GM19468 (cell line): ENCODE measurements around the gene SLC4A3.
"Not testable (repeated sequence)": the region's sequence is repeated elsewhere in the genome, so short reads cannot be mapped to it uniquely, and the experiment has no call there.

ENCODE experiments used
- ATAC-seq: cut with Tn5 transposase; IDR thresholded peaks from one replicate; pipeline ENCODE4 v1.9.1; 2021; ENCODE audit warnings: mild to moderate bottlenecking, moderate library complexity, moderate number of reproducible peaks; ENCODE audit not compliant: unreplicated experiment; ENCODE audit errors: extremely low read depth

The SLC4A3 gene

GRCh38 chr2:219644801-219645480 is 17.5 kb downstream of the SLC4A3 start:
- ATAC-seq: no peak

GRCh38 chr2:219645631-219646527 is 18.4 kb downstream of the SLC4A3 start:
- no peak for ATAC-seq

- no peak for ATAC-seq
These were observed 20.7 kb downstream of the SLC4A3 start for GRCh38 chr2:219648176-219648575.

GRCh38 chr2:219648963-219649362 is 21.5 kb downstream of the SLC4A3 start:
- no peak for ATAC-seq

- ATAC-seq: no peak
These were observed 23.2 kb downstream of the SLC4A3 start for GRCh38 chr2:219650426-219651248.

GRCh38 chr2:219651656-219652055 is 24.2 kb downstream of the SLC4A3 start:
- ATAC-seq: not testable (repeated sequence)

GRCh38 chr2:219656526-219656925 is 29.1 kb downstream of the SLC4A3 start:
- no peak for ATAC-seq

GRCh38 chr2:219658196-219658846 is 30.9 kb downstream of the SLC4A3 start:
- no peak for ATAC-seq

- no peak for ATAC-seq
These were observed 31.4 kb downstream of the SLC4A3 start for GRCh38 chr2:219658874-219659273.

GRCh38 chr2:219661197-219661954 is 33.9 kb downstream of the SLC4A3 start:
- ATAC-seq: peak; percentile 90

- ATAC-seq: no peak
These were observed 34.5 kb downstream of the SLC4A3 start for GRCh38 chr2:219661955-219662395.

GRCh38 chr2:219662566-219662965 is 35.1 kb downstream of the SLC4A3 start:
- no peak for ATAC-seq

- ATAC-seq: no peak
These were observed 35.8 kb downstream of the SLC4A3 start for GRCh38 chr2:219663116-219663762.

GRCh38 chr2:219664041-219664440 is 36.6 kb downstream of the SLC4A3 start:
- ATAC-seq: no peak

- no peak for ATAC-seq
These were observed 37.5 kb downstream of the SLC4A3 start for GRCh38 chr2:219664944-219665343.

- no peak for ATAC-seq
These were observed 38.5 kb downstream of the SLC4A3 start for GRCh38 chr2:219665926-219666325.

- ATAC-seq: no peak
These were observed 40.9 kb downstream of the SLC4A3 start for GRCh38 chr2:219668316-219668715.

GRCh38 chr2:219670386-219670785 is 43.0 kb downstream of the SLC4A3 start:
- no peak for ATAC-seq

- no peak for ATAC-seq
These were observed 43.8 kb downstream of the SLC4A3 start for GRCh38 chr2:219671279-219671678.
